ENCODE results near the gene ANAPC1. TPM values are rescaled to one million over a fixed set of nuclear protein-coding genes. Genes with fewer than 3 reads are reported as not detected.

ANAPC1 gene, protein sequence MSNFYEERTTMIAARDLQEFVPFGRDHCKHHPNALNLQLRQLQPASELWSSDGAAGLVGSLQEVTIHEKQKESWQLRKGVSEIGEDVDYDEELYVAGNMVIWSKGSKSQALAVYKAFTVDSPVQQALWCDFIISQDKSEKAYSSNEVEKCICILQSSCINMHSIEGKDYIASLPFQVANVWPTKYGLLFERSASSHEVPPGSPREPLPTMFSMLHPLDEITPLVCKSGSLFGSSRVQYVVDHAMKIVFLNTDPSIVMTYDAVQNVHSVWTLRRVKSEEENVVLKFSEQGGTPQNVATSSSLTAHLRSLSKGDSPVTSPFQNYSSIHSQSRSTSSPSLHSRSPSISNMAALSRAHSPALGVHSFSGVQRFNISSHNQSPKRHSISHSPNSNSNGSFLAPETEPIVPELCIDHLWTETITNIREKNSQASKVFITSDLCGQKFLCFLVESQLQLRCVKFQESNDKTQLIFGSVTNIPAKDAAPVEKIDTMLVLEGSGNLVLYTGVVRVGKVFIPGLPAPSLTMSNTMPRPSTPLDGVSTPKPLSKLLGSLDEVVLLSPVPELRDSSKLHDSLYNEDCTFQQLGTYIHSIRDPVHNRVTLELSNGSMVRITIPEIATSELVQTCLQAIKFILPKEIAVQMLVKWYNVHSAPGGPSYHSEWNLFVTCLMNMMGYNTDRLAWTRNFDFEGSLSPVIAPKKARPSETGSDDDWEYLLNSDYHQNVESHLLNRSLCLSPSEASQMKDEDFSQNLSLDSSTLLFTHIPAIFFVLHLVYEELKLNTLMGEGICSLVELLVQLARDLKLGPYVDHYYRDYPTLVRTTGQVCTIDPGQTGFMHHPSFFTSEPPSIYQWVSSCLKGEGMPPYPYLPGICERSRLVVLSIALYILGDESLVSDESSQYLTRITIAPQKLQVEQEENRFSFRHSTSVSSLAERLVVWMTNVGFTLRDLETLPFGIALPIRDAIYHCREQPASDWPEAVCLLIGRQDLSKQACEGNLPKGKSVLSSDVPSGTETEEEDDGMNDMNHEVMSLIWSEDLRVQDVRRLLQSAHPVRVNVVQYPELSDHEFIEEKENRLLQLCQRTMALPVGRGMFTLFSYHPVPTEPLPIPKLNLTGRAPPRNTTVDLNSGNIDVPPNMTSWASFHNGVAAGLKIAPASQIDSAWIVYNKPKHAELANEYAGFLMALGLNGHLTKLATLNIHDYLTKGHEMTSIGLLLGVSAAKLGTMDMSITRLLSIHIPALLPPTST (N-terminal part only)
- 303 and 305 TPM in 2 replicates for total RNA-seq (2013; cell fraction: nucleolus; rRNA removed)
- total RNA-seq (2014; rRNA removed), result 108 and 118 TPM in 2 replicates
- 58.2 and 66.8 TPM in 2 replicates for total RNA-seq (2014; rRNA removed; fragmentation: Illumina TruSeq; extraction: Trizol)
- 74.5 and 78.9 TPM in 2 replicates for total RNA-seq (2021)
- 18.8 TPM for polyA plus RNA-seq (2011; ENCODE audit: low read depth)
- polyA plus RNA-seq (2011; rRNA removed), result 60.2 and 63.5 TPM in 2 replicates
- polyA plus RNA-seq (2011; cell fraction: cytosol; rRNA removed), result 50.2 and 54.1 TPM in 2 replicates
- 53.2 and 58.0 TPM in 2 replicates for polyA plus RNA-seq (2011; cell fraction: nucleus; rRNA removed)
- polyA plus RNA-seq (2012), result 21.6 and 29.4 TPM in 2 replicates
- 50.2 and 58.6 TPM in 2 replicates for polyA plus RNA-seq (2014; fragmentation: Illumina TruSeq; extraction: Trizol)
- polyA plus RNA-seq (2014; fragmentation: Nextera tagmentation; extraction: Ambion mirVana), result 10 to 100 TPM in 1 of 2 experiments, 1 to 10 TPM in 1; 10.0 to 11.8 TPM
- 49.8 and 62.6 TPM in 2 replicates for polyA plus RNA-seq (2014; rRNA removed)
- polyA plus RNA-seq (2016; fragmentation: Nextera tagmentation; extraction: Ambion mirVana), result 10 to 100 TPM; 50.4 to 56.9 TPM
- 133 and 135 TPM in 2 replicates for polyA minus RNA-seq (2011; rRNA and poly(A)+ RNA removed)
- polyA minus RNA-seq (2011; cell fraction: cytosol; rRNA and poly(A)+ RNA removed), result 44.1 and 56.3 TPM in 2 replicates
- polyA minus RNA-seq (2011; cell fraction: nucleus; rRNA and poly(A)+ RNA removed), result 116 and 187 TPM in 2 replicates
- percentile 76 among the genes with signal in this experiment for Bru-seq, nascent RNA
- percentile 81 among the genes with signal in this experiment for BruChase-seq, experiment 1, labeled RNA remaining after a 6-hour chase
- BruChase-seq, experiment 2, labeled RNA remaining after a 2-hour chase, result percentile 78 among the genes with signal in this experiment
- long read RNA-seq, experiment 1, partial matches to known transcripts, result 6 of 11 reads
- long read RNA-seq, experiment 1, other reads (novel, unspliced or antisense), result 2 of 11 reads
- long read RNA-seq, experiment 2, partial matches to known transcripts, result 51 of 62 reads
- long read RNA-seq, experiment 2, other reads (novel, unspliced or antisense), result 6 of 62 reads

DNA sequence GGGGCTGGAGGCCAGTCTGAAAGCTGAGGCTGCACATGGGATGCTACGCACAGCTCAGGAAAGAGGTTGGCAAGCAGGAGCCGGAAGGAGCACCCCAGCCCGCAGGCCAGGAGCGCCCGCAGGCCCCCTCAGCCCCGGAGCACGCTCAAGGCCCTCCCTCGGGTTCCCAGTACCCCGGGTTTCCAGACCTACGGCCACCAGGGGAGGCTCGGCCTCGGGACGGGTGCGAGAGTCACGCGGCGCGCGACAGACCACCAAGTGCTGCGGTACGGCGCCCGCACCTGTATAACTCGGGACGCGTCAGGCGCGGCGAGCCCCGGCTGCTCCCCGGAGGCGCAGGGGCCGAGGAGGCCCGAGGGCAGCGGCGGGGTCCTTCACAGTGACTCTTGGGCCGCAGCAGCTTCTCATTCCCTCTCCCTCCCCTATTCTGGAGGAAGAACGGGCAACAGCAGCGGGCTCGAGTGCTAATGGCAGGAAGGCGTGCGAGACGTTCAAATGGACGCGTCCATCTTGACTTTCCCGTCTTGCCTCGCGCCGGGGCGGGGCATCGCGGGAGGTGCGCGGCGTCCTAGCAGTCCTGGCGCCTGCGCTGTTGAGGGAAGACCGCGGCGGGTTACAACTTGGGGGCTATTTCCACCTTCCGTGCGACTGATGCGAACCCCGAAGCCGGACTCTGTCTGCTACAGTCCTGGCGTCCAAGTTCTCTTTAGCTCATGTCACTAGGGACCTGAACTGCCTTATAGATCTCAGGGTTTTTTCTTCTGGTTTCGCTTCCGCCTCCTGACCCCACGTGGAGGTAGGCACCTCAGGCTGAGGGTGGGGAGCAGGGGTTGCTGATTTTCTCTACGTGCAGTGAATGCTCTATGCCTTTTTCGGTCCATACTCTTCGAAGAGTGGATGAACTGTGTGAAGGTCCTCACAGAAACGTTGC, at the start of gene ANAPC1:
Gene ANAPC1, minus strand, starts transcription at position 533 of the 931 bp plus-strand sequence. CDS start 3,368 bp downstream, outside the sequence.
- Histone ChIP-seq H3K27me3 (replicated peaks in 1 of 2; ENCODE audit: control insufficient read depth in 2 of 2, insufficient read depth in 2 of 2, low read length in 1 of 2) (no peaks in the 10 kb centered on the region), H3K4me3 (peak within 1 kb of the TSS; percentile 97), H3K4me2 (ENCODE audit: control insufficient read depth, insufficient read depth) (peak within 1 kb of the TSS; percentile 86), H3K9ac (ENCODE audit: control insufficient read depth, insufficient read depth, low read length) (peak within 1 kb of the TSS; percentile 88), H2AFZ (ENCODE audit: control insufficient read depth, low read depth, low read length) (peak within 1 kb of the TSS; percentile 93), H3K4me1 (ENCODE audit: control insufficient read depth, insufficient read depth, low read length) (no peaks in the 10 kb centered on the region; the same call in 1 of the 2 replicates), H4K20me1 (ENCODE audit: control insufficient read depth, insufficient read depth) (no peaks in the 10 kb centered on the region), H3K27ac (ENCODE audit: control insufficient read depth, insufficient read depth) (peak within 1 kb of the TSS; percentile 90), H3K79me2 (ENCODE audit: control insufficient read depth, insufficient read depth, low read length) (peaks cover 29% of the 10 kb centered on the region), H3K9me3 (replicated peaks; ENCODE audit: control insufficient read depth, insufficient read depth, low read length) (no peaks in the 10 kb centered on the region), H3K36me3 (ENCODE audit: control insufficient read depth in 2 of 2, insufficient read depth in 2 of 2, low read length in 1 of 2) (no peaks in the 10 kb centered on the region)
- CTCF ChIA-PET, result interaction anchor here (0.6 to 2.2 kb wide), 12 partner anchors 13 to 591 kb away, joined by 3 to 8 read pairs (median 4); partner anchors contain the start of gene MERTK
- intact Hi-C loops (cut with micrococcal nuclease; ENCODE audit: unreplicated experiment), result loop anchor here (10.0 kb wide), 1 partner anchor 551 kb away; the partner anchor contains the start of gene RGPD8
- in situ Hi-C loops (cut with MboI), result loop anchor here (10.0 kb wide), 1 partner anchor 371 kb away; the partner anchor contains the start of gene ZC3H8
- ATAC-seq (peak; percentile 95), DNase-seq (ENCODE audit: low read depth, low spot score) (peak; percentile 67), FAIRE-seq (no peak)
- RAD21 ChIA-PET (ENCODE audit: unreplicated experiment), result interaction anchor here (0.7 to 1.5 kb wide), 10 partner anchors 15 to 367 kb away, joined by 3 to 5 read pairs (median 4); partner anchors contain the start of genes MERTK and TMEM87B
- under 1% methylated on average over 71 of the region's 73 CpGs for WGBS (ENCODE audit: insufficient coverage, insufficient replicate concordance, low lambda C conversion rate, missing lambda C conversion rate)
- TSS peak; percentile 98 for BruUV-seq (replicated peaks)
- POLR2A ChIA-PET, result interaction anchor here (0.6 to 1.9 kb wide), 8 partner anchors 10 to 171 kb away, joined by 3 to 13 read pairs (median 4); partner anchors contain the start of gene TMEM87B
- SMC1A ChIA-PET (ENCODE audit: uncharacterized antibody, unreplicated experiment), result interaction anchor here (0.7 to 3.0 kb wide), 7 partner anchors 14 to 173 kb away, joined by 3 to 14 read pairs (median 5); partner anchors contain the start of gene MERTK
- no peak for TF ChIP-seq ZSCAN29 (IDR thresholded peaks at IDR 0.05)
- no peak for TF ChIP-seq EP300 (IDR thresholded peaks at IDR 0.05; ENCODE audit: borderline replicate concordance in 1 of 2, control insufficient read depth in 1 of 2, low read depth in 2 of 2, low read length in 2 of 2)
- TF ChIP-seq, protein P1, sequence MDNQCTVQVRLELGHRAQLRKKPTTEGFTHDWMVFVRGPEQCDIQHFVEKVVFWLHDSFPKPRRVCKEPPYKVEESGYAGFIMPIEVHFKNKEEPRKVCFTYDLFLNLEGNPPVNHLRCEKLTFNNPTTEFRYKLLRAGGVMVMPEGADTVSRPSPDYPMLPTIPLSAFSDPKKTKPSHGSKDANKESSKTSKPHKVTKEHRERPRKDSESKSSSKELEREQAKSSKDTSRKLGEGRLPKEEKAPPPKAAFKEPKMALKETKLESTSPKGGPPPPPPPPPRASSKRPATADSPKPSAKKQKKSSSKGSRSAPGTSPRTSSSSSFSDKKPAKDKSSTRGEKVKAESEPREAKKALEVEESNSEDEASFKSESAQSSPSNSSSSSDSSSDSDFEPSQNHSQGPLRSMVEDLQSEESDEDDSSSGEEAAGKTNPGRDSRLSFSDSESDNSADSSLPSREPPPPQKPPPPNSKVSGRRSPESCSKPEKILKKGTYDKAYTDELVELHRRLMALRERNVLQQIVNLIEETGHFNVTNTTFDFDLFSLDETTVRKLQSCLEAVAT (IDR thresholded peaks at IDR 0.05), result peak; percentile 24; the same call in 1 of the 2 replicates
- TF ChIP-seq BACH1 (IDR thresholded peaks at IDR 0.05; ENCODE audit: borderline replicate concordance), result no peak
- no peak for TF ChIP-seq IRF4 (IDR thresholded peaks at IDR 0.05; ENCODE audit: low read depth, low read length)
- 0 out of 2 replicates have a peak, but pooled peaks have one; percentile 19 for TF ChIP-seq NR2F1 (conservative IDR thresholded peaks at IDR 0.05)
- TF ChIP-seq ATF3 (IDR thresholded peaks at IDR 0.05; ENCODE audit: borderline replicate concordance, extremely low read depth, low read depth, low read length), result no peak

All from GM12878 (cell line).